WTC11 (cell line): ENCODE data around the gene TFF2.

Experiments used
- JUN ChIP-seq: sonication (generic); formaldehyde crosslinking; IDR thresholded peaks from 2 replicates; pipeline ENCODE4 v1.8.0; 2023; ENCODE audit warnings: mild to moderate bottlenecking, missing genetic modification reagents
- ZNF138 ChIP-seq: sonication (generic); formaldehyde crosslinking; conservative IDR thresholded peaks from 2 replicates; pipeline ENCODE4 v1.8.1; 2022; ENCODE audit warnings: mild to moderate bottlenecking, moderate library complexity, missing genetic modification reagents
- TF ChIP-seq, protein P1 (sequence below): fragments of 200-600 bp; IDR thresholded peaks from 2 replicates; pipeline ENCODE4 v1.8.0; 2022; ENCODE audit warnings: antibody characterized with exemption

GRCh38 chr21:42384989-42385388 lies 34.2 kb upstream of the TFF2 start:
- no peak for TF ChIP-seq JUN
- TF ChIP-seq, protein P1, sequence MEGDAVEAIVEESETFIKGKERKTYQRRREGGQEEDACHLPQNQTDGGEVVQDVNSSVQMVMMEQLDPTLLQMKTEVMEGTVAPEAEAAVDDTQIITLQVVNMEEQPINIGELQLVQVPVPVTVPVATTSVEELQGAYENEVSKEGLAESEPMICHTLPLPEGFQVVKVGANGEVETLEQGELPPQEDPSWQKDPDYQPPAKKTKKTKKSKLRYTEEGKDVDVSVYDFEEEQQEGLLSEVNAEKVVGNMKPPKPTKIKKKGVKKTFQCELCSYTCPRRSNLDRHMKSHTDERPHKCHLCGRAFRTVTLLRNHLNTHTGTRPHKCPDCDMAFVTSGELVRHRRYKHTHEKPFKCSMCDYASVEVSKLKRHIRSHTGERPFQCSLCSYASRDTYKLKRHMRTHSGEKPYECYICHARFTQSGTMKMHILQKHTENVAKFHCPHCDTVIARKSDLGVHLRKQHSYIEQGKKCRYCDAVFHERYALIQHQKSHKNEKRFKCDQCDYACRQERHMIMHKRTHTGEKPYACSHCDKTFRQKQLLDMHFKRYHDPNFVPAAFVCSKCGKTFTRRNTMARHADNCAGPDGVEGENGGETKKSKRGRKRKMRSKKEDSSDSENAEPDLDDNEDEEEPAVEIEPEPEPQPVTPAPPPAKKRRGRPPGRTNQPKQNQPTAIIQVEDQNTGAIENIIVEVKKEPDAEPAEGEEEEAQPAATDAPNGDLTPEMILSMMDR = no peak
- TF ChIP-seq ZNF138 = no peak
